Colon (tissue), 2 donors: Measurements from ENCODE around the gene RTF2.
"Not testable (repeated sequence)": the region's sequence is repeated elsewhere in the genome, so short reads cannot be mapped to it uniquely, and the experiment has no call there.

Source experiments
- FAIRE-seq: peaks from 2 replicates; lab custom pipeline; 2012; peaks lifted over from hg19 to GRCh38; lab: Jason Lieb, UNC
- donor health status: control.
- donor health status: control.

Gene RTF2

GRCh38 chr20:56551571-56551970 lies 83.1 kb downstream of the RTF2 start:
- no peak for FAIRE-seq

- no peak for FAIRE-seq
Measured at GRCh38 chr20:56552911-56553629, 84.6 kb downstream of the RTF2 start.

- FAIRE-seq = no peak
Measured at GRCh38 chr20:56554869-56555268, 86.4 kb downstream of the RTF2 start.

DNA sequence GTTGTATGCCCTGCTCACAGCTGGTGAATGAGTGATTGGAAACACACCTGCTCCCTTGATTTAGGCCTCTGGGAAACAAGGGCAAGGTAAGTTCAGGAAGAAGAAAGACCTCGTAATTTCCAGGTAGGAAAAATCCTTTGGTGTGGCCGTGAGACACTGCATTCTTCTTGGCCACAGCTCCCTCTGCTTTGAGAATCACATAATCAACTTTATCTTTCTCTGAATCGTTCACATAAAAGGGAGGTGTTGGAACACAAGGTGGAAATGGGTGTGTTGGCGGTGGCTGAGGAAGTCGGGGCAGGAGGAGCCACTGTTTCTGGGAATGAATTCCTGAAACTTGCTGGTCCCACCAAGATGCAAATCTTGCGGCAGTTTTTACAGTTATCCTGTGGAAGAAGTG lies 90.5 kb downstream of the RTF2 start:
- FAIRE-seq = no peak

DNA sequence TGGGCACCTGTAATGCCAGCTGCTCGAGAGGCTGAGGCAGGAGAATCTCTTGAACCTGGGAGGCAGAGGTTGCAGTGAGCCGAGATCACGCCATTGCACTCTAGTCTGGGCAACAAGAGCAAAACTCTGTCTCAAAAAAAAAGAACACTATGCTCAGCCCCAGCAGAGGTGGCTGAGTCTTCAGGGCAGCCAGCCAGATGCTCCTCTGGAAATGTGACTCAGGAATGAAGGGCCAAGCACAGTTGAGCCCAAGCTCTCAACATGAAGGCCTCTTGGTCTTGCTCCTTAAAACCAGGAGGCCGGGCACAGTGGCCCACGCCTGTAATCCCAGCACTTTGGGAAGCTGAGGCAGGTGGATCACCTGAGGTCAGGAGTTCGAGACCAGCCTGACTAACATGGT lies 96.1 kb downstream of the RTF2 start:
- not testable (repeated sequence) for FAIRE-seq

GRCh38 chr20:56565511-56565910 lies 97.1 kb downstream of the RTF2 start:
- FAIRE-seq = no peak

GRCh38 chr20:56566621-56567020 lies 98.2 kb downstream of the RTF2 start:
- FAIRE-seq = no peak
